Fibroblast of skin of left biceps (primary cell): Measurements from ENCODE around the gene CWC27.
"Not testable (repeated sequence)": the region's sequence is repeated elsewhere in the genome, so short reads cannot be mapped to it uniquely, and the experiment has no call there.

ENCODE experiments used
- DNase-seq, 2 experiments: peaks; one replicate each; pipeline ENCODE4 v3.0.0-alpha.2; 2013; ENCODE audit warnings: low read depth in 2 of 2

The CWC27 gene

DNA sequence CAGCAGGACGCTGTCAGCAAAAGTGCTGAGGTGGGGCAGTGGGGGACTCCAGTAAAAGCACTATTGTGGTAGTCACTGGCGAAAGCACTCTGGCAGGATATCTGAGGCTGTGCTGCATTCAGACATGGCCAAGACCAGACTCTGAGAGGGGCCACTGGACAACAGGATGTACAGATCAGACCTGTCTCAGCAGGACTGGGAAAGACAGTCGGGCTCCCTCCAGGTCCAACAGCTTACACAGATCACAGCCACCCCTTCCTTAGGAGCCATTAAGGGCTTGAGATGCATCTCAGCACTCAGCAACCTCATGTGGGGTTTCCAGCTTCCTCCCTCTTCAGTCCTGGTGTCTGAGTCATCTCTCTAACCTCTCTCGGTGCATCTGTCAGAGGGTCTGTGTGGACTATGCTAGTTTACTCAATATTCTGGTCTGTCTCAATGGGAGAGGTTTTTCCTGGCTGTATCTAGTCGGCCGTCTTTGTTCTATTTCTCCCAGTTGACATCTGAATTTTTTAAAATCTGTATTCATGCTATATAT, 154.5 kb downstream of the CWC27 start:
- no peak for DNase-seq

DNA sequence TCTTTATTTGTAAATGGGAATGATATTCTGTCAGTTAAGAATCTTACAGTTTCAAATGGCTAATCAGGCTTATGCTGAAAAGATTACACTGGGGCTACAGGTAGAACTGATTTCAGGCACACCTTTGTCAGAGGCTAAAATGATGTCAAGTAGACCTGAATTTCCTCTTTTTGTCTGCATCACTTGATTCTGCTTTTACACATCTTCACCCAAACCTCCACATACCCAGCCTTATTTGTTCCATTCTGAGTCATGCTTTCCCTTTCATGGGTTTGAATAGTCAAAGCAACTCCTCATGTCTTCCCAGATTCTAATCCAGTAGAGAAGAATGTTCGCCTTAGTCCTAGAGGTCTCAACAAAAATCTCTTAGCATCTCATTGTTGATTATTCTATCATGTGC, 156.4 kb downstream of the CWC27 start:
- no peak for DNase-seq

DNA sequence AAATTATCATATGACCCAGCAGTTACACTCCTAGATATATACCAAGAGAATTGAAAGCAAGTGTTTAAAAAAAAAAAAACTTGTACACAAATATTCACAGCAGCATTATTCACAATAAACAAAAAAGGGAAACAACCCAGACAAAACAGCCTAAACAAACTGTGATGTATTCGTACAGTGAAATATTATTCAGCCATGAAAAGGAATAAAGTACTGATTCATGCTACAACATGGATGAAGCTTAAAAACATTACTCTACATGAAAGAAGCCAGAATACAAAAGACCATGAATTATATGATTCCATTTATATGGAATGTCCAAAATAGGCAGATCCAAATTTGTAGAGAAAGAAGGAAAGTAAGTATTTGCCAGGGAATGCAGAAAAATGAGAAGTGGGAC, 161.1 kb downstream of the CWC27 start:
- no peak for DNase-seq

DNA sequence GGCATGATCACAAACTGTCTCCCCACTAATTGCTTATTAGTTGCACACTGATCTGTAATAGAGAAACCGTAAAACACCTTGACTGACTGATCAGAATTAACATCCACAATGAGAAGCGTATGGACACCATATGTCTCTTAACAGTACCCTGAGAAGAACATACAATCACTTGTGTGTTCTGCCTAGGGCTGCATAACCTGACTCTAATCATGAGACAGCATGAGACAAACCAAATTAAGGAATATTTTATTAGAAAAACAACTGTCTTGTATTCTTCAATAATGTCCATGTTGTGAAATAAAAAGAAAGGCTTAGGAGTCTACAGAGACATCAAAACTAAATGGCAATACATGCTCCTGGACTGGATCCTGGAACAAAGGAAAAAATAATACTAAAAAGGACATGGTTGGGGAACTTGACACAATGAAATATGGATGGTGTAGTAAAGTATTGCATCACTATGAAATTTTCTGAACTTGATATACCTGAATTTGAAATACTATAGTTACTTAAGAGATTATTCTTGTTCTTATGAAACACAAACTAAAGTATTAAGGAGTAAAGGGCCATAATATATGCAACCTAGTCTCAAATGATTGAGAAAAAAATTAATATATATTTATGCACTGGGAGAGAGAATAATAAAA, 162.1 kb downstream of the CWC27 start:
- DNase-seq = no peak

DNA sequence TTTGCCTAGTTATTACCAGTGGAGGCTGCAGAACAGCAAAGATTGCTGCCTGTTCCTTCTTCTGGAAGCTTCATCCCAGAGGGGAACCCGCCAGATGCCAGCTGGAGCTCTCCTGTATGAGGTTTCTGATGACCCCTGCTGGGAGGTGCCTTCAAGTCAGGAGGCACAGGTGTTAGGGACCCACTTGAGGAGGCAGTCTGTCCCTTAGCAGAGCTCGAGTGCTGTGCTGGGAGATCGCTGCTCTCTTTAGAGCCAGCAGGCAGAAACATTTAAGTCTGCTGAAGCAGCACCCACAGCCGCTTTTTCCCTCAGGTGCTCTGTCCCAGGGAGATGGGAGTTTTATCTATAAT, 170.7 kb downstream of the CWC27 start:
- not testable (repeated sequence) for DNase-seq

DNA sequence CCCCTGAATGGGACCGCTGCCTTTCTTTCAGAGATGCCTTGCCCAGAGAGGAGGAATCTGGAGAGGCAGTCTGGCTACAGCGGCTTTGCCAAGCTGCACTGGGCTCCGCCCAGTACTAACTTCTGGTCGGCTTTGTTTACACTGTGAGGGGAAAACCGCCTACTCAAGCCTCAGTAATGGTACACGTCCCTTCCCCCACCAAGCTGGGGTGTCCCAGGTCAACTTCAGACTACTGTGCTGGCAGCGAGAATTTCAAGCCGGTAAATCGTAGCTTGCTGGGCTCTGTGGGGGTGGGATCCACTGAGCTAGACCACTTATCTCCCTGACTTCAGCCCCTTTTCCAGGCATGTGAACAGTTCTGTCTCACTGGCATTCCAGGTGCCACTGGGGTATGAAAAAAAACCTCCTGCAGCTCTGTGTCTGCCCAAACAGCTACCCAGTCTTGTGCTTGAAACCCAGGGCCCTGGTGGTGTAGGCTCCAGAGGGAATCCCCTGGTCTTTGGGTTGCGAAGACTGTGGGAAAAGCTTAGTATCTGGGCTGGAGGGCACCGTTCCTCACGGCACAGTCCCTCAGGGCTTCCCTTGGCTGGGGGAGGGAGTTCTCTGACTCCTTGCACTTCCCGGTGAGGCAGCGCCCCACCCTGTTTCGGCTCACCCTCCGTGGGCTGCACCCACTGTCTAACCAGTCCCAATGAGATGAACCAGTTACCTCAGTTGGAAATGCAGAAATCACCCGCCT, 171.2 kb downstream of the CWC27 start:
- DNase-seq = no peak

DNA sequence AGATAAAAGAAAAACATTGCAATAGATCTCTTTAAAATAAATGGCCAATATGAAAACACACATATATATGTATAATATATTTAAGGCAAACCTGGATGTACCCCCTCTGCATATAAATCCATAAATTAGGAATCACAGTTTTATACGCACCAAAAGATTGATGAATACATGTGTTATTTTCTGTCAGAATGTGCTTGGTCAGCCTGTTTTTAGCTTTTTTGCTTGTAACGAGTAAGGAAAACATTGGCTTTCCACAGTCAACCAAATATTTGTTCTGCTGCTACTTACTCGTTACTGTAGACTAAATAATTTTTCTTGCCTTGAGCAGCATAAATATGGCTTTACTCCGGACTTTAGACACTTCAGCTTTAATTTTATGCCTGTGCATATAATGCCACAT, 173.7 kb downstream of the CWC27 start:
- no peak for DNase-seq

DNA sequence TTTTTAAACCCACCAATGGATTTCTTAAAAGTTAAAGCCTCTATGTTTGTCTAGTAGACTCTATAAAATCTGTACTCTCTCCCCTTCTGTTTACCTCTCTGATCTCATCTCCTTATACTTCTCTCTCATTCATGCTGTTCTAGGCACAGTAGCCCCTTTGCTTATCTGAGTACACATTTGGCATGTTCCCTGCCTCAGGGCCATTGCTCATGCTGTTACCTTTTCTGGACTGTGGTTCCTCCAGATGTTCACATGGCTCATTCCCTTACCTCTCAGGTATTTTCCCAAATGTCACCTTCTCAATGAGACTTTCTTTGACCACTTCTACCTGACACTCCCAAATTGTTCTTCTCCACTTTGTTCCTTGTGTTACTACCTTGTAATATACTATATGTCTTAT, 176.1 kb downstream of the CWC27 start:
- no peak for DNase-seq

DNA sequence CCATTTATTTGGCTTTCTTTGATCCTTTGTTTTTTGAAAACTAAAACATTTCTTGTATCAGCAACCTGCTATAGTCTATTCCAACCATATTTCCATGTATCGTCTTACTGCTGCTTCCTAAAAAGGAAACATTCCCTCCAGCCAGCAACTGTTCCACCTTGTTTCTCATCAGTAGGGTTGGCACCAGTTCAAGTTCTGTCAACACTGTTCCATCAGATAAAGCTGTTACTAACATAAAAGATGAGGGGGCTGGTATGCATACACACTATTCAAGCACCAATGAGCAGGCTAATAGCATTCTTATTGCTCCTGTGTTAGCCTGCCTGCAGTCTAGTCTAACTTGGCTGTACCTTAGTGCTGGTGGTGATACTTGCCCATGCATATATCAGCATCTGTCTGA, 178.3 kb downstream of the CWC27 start:
- DNase-seq = peak; percentile 44 to 53

DNA sequence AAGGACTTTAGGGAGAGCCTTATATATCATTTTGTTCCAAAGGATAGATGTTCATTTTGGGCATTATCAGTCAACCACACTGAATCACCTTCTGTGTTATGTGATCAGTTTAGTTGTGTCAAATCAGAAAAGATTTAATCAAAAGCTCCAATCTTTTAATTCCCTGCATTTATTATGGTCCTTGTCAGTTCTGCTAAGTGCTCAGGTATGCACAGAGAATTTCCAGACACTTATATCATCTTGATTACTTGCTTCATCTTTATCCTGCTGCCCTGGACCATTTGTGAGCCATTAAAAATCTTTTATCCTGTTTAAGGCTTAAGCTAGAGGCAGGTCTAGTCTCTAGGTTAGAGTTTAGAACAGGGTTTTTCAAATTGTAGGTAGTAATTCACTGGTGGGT, 179.1 kb downstream of the CWC27 start:
- no peak for DNase-seq

DNA sequence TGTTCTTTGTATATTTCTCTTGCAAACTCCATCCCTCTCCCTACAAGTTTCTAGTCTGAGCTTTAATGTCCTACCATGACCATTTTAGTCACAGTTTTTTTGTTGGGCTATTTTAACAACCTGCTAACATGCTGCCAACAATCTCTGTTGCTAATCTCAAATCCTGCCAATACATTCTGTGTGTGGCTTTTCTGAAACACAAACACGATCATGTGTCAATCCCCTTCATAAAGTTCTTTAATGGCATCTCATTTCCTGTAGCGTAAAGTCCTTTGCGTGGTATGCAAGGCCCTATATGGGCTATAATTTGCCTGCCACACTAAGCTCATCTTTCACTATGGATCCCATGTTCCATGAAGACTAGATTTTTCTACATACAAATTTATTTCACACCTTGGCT, 180.6 kb downstream of the CWC27 start:
- DNase-seq = no peak

DNA sequence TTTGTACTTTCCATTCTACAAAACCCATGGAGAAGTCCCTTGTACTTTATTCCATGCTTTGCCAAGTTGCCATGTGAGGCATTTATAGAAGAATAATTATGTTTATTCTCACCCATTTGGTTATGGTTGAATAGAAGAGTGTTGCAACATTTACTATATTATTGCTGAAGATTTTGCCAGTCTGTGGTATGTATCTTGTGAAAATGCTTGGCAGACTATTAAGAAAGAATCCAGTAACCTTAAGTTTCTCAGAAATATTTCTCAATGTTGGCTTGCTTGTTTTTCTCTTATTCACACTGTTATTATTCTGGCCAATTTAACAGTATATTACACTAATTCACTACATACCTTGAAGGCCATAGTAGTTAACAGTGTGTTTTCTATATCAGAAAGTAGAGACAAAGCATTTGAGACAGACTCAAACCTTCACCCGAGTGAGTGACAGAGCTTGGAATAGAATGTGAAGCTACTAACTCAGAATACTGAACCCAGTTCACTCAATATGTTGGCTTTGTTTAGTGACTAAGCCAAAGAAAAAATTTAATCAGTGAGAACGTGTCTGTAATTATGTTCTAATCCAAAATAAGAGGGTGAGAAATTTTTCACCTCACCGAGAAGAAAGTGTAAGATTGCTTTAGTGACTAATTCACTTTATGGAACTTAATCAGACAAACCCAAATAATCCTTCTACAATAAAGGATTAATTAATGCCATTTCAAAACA, 184.4 kb downstream of the CWC27 start:
- DNase-seq = no peak

DNA sequence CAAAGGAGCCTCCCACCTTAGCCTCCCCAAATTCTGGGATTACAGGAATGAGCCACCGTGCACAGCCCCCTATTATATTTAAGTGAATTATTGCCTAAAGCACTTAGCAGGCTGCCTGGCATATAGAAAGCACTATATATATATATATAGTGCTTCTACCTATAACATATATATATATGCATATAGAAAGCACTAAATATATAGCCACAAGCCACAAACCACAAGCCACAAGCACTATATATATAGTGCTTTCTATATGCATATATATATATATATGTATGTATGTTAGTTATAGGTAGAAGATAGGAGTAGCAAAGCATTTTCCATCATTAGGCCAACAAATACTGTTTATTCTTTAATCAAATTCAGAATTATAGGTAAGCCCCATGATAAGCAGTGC, 185.8 kb downstream of the CWC27 start:
- no peak for DNase-seq

DNA sequence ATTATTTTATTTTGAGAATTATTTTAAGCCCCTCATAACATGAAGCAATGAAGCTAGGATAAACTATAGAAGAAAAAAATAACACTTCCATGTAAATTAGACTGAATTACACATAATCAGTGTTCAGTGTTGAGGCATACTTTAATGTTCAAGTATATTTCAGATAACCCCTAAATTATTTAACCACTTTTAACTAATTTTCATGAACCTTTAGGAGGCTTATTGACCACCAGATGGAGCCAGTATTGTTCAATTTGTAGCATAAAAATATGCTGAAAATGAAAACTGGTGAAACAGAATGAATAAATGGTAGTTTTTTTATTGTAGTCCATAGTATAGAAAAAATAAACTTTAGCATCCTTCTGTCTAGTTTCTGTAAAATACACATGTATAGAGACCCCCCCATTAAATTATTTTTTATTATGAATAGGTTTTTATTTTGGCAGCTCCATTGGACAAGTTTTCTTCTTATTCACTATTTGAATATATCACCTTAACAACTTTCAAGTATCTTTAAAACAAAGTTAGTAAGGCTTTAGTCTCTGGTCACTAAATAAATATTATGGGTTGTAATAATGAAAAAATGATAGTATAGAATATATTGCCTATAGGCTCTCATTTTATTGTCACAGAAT, 190.1 kb downstream of the CWC27 start:
- peak in 1 of 2 experiments; percentile 12 for DNase-seq

DNA sequence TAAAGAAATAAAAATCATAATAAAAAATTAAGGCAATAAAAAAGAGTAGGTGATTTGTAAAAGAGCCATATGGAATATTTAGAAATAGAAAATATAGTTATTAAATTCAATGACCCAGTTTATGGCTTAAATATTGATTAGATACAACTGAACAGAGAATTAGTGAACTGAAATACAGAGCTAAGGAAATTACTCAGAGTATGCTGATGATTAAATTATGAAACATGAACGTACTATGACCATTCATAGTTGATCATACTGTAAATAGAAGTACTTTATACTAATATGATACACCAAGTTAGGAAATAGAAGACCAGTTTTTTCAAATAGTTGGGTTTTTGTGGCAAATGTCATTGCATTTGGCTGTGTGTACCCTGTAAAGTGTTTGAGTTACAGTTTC, 194.5 kb downstream of the CWC27 start:
- DNase-seq = no peak

DNA sequence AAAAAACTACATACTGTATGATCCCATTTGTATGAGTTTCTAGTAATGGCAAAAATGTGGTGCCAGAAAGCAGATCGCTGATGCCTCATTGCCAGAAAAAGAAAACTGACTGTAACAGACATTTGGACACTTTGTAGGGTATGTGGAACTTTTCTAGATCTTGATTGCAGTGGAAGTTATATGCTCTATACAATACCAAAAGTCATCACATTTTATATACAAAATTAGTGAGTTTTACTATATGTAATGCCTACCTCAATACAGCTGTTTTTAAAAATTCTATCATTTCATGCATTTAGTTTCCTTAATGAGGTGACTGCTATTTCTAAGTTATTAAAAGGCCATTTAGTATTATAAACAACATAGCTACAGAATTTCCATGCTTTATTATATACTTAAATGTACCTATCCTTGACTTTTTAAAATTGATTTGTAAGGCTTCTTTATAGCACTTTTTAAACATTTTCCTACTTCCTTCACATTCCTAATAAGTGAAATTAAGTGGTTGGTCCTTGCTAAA, 199.9 kb downstream of the CWC27 start:
- no peak for DNase-seq

DNA sequence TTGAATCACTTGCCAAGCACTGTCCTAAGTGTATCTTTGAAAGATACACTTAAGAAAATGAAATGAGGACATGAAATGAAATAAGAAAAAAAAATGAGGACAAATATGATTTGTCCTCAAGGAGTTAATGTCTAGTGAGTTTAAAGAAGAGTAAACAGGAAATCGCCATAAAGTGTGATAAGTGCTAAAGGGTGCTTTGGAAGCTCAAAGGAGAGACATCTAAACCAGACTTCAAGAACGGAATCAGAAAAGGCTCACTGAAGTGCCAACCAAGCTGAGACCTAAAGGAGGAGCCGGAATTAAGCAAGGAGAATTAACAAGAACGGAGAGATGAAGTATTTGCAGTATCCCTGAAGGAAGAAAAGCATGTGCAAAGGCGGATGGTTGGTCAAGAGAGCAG, 200.8 kb downstream of the CWC27 start:
- no peak for DNase-seq

DNA sequence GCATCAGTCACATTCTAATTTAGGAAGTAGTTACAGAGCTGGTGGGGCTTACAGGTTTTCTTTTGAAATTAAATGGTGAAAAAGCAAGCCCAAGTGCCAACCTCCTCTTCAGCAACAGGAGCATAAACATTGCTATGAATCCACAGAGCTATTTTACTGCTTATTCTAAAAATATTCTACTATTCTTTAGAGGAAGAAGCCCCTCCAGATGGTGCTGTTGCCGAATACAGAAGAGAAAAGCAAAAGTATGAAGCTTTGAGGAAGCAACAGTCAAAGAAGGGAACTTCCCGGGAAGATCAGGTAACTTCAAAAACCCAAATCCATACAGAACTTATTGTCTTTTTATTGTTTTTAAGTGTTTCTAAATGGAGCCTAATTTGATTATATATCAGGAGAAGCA, 202.8 kb downstream of the CWC27 start:
- DNase-seq = no peak

DNA sequence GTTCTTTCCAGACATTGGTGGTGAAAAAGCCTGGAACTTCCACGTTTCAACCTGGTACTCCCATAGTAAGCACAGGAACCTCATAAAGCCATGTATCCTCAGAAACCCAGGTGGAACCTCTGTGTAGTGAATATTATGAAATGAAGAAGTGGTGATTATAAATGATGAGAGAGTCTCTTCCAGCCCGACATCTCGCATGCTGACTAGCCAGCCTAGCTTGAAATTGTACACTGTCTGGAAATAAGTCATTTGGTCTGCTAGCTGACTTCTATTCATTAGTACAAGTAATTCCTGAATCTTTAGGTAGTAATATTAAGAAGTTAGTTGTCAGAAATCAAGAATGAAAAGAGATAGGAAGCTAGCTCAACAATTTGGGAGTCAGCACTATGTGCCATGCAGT, 203.3 kb downstream of the CWC27 start:
- no peak for DNase-seq

DNA sequence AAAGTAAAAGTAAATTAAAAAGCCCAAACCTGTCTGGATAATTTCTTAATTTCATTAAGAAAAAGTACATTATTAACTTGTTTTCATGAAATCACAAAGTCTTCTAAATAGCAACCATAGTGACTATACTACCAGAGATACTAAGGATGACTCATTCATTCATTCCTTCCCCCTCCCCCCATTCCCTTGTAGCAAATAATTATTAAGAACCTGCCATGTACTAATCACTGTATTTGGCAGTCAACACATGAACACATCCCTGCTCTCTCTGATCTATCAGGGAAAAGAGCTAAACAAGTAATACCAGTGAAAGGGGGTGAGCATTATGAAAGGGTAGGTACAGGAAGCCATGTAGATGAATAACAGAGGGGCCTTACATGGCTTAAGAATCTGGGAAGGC, 203.9 kb downstream of the CWC27 start:
- no peak for DNase-seq

DNA sequence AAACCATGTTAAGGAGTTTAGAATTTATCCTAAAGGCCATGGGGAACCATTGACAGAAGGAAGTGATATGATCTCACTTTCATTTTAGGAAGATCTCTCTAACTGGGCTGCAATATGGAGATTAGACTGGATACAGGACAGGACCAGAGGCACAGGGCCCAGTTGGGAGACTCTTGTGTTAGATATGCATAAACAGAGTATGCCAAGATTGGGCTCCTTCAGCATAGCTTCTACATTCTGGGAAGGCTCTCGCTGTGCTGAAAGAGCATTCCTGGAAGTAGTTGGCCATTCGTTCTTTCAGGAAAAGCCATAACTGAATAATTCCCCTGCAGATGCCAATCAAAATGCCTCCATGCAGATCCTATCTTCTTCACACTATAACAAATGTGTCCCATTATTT, 204.5 kb downstream of the CWC27 start:
- no peak for DNase-seq

DNA sequence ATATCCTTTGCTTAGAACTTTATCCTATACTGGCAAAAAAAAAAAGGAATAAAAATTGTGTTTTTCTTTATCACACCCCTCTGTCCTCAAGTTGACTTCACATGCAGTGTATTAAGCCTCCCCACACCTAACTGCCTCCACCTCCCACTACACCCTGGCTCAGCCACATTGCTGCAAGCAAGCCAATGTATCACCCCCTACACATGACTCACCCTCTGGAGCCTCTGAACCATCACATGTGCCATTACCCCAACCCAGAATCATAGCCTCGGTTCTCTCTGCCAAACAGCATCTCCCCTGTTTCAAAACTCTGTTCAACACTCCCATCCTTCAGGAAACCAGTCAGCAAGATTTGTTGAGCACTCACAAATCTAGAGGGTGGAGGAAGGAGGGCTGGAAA, 209.0 kb downstream of the CWC27 start:
- no peak for DNase-seq
